ENCODE measurements around the gene CROCC. TPM values are rescaled to one million over a fixed set of nuclear protein-coding genes. Genes with fewer than 3 reads are reported as not detected.
A peak's percentile ranks its signal among the peaks of the same experiment; 100 is the strongest.
"Not testable (repeated sequence)": the region's sequence is repeated elsewhere in the genome, so short reads cannot be mapped to it uniquely, and the experiment has no call there.

Gene CROCC
- 27.0 TPM for total RNA-seq

DNA sequence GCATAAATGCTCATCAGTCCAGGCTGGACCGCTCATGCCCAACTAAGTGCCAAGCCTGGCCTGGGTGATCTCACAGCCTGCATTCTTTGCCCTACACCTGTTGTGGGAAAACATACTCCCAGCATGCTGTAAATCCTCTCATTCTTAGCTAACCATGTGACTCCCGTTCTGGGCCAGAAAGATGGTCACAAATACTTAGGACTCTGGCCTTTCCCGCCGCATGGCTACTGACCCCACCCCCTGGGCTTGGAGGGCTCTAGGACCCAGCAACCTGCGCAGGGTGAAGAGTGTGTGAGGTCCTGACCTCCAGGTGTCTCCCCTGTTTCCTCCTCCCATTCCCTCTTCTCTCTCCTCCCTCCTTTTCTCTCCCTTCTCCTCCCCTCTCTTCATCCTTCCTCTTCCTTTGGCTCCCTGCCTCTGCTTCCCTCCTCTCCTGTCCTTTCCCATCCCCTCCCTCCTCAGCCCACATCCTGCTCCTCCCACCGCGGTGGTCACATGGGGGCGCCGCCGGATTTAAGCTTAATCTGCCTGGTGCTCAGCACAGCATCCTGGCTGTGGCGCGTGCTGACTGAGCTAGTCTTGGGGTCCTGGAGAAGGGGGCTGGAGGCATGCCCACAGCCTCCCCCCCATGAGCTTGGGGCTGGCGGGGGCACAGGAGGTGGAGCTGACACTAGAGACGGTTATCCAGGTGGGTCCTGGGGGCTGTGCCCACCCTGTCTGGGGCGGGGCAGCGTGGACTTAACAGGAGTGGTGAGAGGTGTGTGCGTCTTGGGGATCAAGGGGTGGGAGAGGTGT lies at the start of gene CROCC:
Gene CROCC, plus strand, starts transcription at position 541 of the 795 bp plus-strand sequence. Its CDS starts 88 bp downstream, at position 629.
- no peaks in the 10 kb centered on the region for H3K4me1 ChIP-seq
- H3K9me3 ChIP-seq, result no peaks in the 10 kb centered on the region
- TF ChIP-seq, protein P1, sequence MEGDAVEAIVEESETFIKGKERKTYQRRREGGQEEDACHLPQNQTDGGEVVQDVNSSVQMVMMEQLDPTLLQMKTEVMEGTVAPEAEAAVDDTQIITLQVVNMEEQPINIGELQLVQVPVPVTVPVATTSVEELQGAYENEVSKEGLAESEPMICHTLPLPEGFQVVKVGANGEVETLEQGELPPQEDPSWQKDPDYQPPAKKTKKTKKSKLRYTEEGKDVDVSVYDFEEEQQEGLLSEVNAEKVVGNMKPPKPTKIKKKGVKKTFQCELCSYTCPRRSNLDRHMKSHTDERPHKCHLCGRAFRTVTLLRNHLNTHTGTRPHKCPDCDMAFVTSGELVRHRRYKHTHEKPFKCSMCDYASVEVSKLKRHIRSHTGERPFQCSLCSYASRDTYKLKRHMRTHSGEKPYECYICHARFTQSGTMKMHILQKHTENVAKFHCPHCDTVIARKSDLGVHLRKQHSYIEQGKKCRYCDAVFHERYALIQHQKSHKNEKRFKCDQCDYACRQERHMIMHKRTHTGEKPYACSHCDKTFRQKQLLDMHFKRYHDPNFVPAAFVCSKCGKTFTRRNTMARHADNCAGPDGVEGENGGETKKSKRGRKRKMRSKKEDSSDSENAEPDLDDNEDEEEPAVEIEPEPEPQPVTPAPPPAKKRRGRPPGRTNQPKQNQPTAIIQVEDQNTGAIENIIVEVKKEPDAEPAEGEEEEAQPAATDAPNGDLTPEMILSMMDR (IDR thresholded peaks at IDR 0.05), result no peak
- H3K27ac ChIP-seq, result no peak within 1 kb of the TSS
- DNase-seq (ENCODE audit: low spot score in 2 of 2), result no peak
- H3K27me3 ChIP-seq, result no peaks in the 10 kb centered on the region
- H3K4me3 ChIP-seq, result no peak within 1 kb of the TSS
- H3K36me3 ChIP-seq, result no peaks in the 10 kb centered on the region
- intact Hi-C loops (cut with DNase I), result no loop called here

- H3K4me1 ChIP-seq, H3K36me3 ChIP-seq: not testable (repeated sequence)
- peak overlapping the region; percentile 35 to 61 for H3K4me3 ChIP-seq
These were observed 49.3 kb upstream of the CROCC start for GRCh38 chr1:16872152-16873075.

DNA sequence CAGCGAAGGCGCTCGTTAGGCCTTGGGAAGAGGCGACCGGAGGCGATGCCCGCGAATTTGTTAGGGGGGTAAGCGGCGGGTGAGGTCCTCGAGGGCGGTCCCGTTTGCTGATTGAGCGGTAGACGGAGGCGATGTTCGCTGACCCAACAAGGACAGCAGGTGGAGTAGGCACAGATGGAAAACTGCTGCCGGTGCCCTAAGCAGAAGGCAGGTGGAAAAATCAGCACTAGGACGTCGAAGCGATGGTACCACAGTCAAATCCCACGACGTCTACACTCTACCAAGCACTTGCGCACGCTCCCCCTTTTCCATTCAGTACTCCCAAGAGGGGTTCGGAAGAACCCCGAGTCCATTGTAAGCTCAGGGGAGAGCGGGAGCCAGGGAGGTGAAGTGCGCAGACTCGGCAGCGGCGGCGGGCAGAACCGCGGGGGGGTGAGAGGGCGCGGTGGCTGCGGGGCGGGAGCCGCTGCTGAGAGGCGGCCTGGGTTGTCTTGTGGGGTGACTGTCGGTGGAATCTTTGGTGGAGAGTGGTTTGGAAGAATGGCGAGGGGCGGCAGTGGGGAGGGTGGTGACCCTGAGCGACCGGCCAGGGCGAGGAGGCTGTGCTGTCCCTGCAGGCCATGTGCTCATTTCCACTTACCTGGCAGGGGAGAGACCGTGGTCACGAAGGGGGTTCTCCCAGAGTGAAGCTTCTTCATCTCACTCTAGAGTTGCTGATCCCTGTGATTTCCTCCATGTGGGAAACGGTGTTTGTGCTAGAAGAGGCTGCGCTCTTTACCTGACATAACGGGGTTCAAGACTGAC lies 48.5 kb upstream of the CROCC start:
- H3K27me3 ChIP-seq; intact Hi-C loops (cut with DNase I); H3K27ac ChIP-seq; H3K36me3 ChIP-seq; H3K4me1 ChIP-seq; H3K9me3 ChIP-seq: not testable (repeated sequence)
- H3K4me3 ChIP-seq, result peak overlapping the region; percentile 35 to 61
- peak in 1 of 2 donors; percentile 82 for DNase-seq (ENCODE audit: low spot score in 2 of 2)

More at GRCh38 chr1:16872152-16873075, 49.3 kb upstream of the CROCC start:
- peak in 1 of 2 donors; percentile 69 for DNase-seq (ENCODE audit: low spot score in 2 of 2)
- intact Hi-C loops (cut with DNase I); H3K27ac ChIP-seq; H3K9me3 ChIP-seq; H3K27me3 ChIP-seq: not testable (repeated sequence)

- H3K27ac ChIP-seq; intact Hi-C loops (cut with DNase I); H3K4me1 ChIP-seq; DNase-seq (ENCODE audit: low spot score in 2 of 2); H3K4me3 ChIP-seq; H3K9me3 ChIP-seq; H3K27me3 ChIP-seq; H3K36me3 ChIP-seq: not testable (repeated sequence)
These were observed 46.6 kb upstream of the CROCC start for GRCh38 chr1:16874968-16875765.

DNA sequence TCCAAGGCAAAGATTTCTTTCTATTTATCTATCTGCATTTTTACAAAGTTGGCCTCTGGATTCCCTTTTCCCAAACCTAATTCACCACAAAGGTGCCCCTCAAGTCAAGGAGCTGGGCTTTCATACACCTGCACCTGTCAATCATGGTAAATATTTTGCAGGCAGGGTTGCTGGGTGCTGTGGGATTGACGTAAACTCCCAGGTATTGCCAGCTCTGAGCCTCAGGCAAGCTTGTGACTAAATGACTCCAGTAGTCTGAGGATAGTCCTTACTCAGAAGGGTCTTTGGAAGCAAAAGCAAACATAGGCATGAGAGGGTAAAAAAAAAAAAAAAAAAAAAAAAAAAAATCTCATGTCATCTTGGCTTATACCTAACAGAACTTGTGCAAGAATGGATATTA lies 40.0 kb upstream of the CROCC start:
- H3K27me3 ChIP-seq; H3K4me3 ChIP-seq; H3K36me3 ChIP-seq; H3K4me1 ChIP-seq; H3K9me3 ChIP-seq; intact Hi-C loops (cut with DNase I); H3K27ac ChIP-seq: not testable (repeated sequence)
- peak in 1 of 2 donors; percentile 44 for DNase-seq (ENCODE audit: low spot score in 2 of 2)

- peak in 1 of 2 donors; percentile 53 for DNase-seq (ENCODE audit: low spot score in 2 of 2)
- no peak overlapping the region for H3K27ac ChIP-seq
These were observed 38.7 kb upstream of the CROCC start for GRCh38 chr1:16882986-16883385.

DNA sequence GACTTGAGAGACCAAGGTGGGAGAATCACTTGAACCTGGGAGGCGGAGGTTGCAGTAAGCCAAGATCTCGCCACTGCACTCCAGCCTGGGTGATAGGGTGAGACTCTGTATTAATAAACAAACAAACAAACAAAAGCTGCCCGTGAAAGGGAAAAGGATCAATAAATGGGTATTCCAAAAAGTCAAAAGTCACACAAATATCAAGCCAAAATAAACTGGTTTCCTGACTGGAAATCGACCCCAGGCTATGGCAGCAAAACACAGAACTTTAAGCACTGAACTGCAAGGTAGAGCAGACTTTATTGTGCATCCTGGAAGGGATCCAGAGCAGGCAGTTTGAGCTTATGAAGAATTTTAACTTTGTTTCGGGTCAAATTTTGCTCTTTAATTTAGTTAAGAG lies 37.2 kb upstream of the CROCC start:
- H3K36me3 ChIP-seq; DNase-seq (ENCODE audit: low spot score in 2 of 2): not testable (repeated sequence)

More at GRCh38 chr1:16882986-16883385, 38.7 kb upstream of the CROCC start:
- H3K9me3 ChIP-seq, result no peaks in the 10 kb centered on the region
- H3K4me1 ChIP-seq, result no peaks in the 10 kb centered on the region
- intact Hi-C loops (cut with DNase I), result no loop called here
- no peaks in the 10 kb centered on the region for H3K27me3 ChIP-seq
- TF ChIP-seq, protein P1 (IDR thresholded peaks at IDR 0.05), result no peak
- no peaks in the 10 kb centered on the region for H3K36me3 ChIP-seq
- H3K4me3 ChIP-seq, result no peak overlapping the region

More for the DNA sequence above, 37.2 kb upstream of the CROCC start:
- H3K9me3 ChIP-seq; intact Hi-C loops (cut with DNase I); H3K4me1 ChIP-seq; H3K4me3 ChIP-seq; H3K27ac ChIP-seq; H3K27me3 ChIP-seq: not testable (repeated sequence)
